ENCODE data around the gene CBY3.
"Not testable (repeated sequence)": the region's sequence is repeated elsewhere in the genome, so short reads cannot be mapped to it uniquely, and the experiment has no call there.

GRCh38 chr5:179641745-179642144, 39.1 kb downstream of the CBY3 start:
- not testable (repeated sequence) for TF ChIP-seq ESRRA (IDR thresholded peaks at IDR 0.05; ENCODE audit: borderline replicate concordance, low read length); POLR2AphosphoS2 (conservative IDR thresholded peaks at IDR 0.05; ENCODE audit: low read length); JUN (IDR thresholded peaks at IDR 0.05); CTCF (IDR thresholded peaks at IDR 0.05); FOXS1 (CRISPR knock-in tag; IDR thresholded peaks at IDR 0.05); MAX (IDR thresholded peaks at IDR 0.05); CBX8 (IDR thresholded peaks at IDR 0.05); SREBF2 (IDR thresholded peaks at IDR 0.05)
- TF ChIP-seq, protein P1, sequence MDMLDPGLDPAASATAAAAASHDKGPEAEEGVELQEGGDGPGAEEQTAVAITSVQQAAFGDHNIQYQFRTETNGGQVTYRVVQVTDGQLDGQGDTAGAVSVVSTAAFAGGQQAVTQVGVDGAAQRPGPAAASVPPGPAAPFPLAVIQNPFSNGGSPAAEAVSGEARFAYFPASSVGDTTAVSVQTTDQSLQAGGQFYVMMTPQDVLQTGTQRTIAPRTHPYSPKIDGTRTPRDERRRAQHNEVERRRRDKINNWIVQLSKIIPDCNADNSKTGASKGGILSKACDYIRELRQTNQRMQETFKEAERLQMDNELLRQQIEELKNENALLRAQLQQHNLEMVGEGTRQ (IDR thresholded peaks at IDR 0.05) = not testable (repeated sequence)
- TF ChIP-seq, protein P2, sequence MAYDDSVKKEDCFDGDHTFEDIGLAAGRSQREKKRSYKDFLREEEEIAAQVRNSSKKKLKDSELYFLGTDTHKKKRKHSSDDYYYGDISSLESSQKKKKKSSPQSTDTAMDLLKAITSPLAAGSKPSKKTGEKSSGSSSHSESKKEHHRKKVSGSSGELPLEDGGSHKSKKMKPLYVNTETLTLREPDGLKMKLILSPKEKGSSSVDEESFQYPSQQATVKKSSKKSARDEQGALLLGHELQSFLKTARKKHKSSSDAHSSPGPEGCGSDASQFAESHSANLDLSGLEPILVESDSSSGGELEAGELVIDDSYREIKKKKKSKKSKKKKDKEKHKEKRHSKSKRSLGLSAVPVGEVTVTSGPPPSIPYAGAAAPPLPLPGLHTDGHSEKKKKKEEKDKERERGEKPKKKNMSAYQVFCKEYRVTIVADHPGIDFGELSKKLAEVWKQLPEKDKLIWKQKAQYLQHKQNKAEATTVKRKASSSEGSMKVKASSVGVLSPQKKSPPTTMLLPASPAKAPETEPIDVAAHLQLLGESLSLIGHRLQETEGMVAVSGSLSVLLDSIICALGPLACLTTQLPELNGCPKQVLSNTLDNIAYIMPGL (CRISPR knock-in tag; IDR thresholded peaks at IDR 0.05; ENCODE audit: borderline replicate concordance) = not testable (repeated sequence)
